Measurements from ENCODE around the gene PPP1R36. TPM values are rescaled to one million over a fixed set of nuclear protein-coding genes. Genes with fewer than 3 reads are reported as not detected.
"Not testable (repeated sequence)": the region's sequence is repeated elsewhere in the genome, so short reads cannot be mapped to it uniquely, and the experiment has no call there.

Gene PPP1R36
- total RNA-seq, 1 donor from 2014 or later = 0.36 TPM

- no peak for TF ChIP-seq CTCF (IDR thresholded peaks at IDR 0.05; ENCODE audit: borderline replicate concordance)
- DNase-seq = no peak
- H3K9me3 ChIP-seq (replicated peaks) = no peaks in the 10 kb centered on the region
- no peak overlapping the region for H3K4me3 ChIP-seq
- intact Hi-C loops (cut with micrococcal nuclease) = no loop called here
- peak overlapping the region; percentile 26 for H3K27ac ChIP-seq (replicated peaks)
- H3K4me1 ChIP-seq = peaks cover 28% of the 10 kb centered on the region
- H3K27me3 ChIP-seq (ENCODE audit: low read depth) = no peaks in the 10 kb centered on the region
- H3K36me3 ChIP-seq = no peaks in the 10 kb centered on the region
Measured at GRCh38 chr14:64612021-64612380, 62.2 kb downstream of the PPP1R36 start.

- peaks cover 28% of the 10 kb centered on the region for H3K4me1 ChIP-seq
- H3K4me3 ChIP-seq = no peak overlapping the region
- intact Hi-C loops (cut with micrococcal nuclease) = no loop called here
Measured at GRCh38 chr14:64612971-64613666, 63.4 kb downstream of the PPP1R36 start.

GRCh38 chr14:64614166-64614565 lies 64.4 kb downstream of the PPP1R36 start:
- Histone ChIP-seq H3K27me3 (ENCODE audit: low read depth) (no peaks in the 10 kb centered on the region), H3K4me3 (no peak overlapping the region), H3K4me1 (peaks cover 28% of the 10 kb centered on the region), H3K9me3 (replicated peaks) (no peaks in the 10 kb centered on the region), H3K27ac (replicated peaks) (peak overlapping the region; percentile 37), H3K36me3 (no peaks in the 10 kb centered on the region)
- no peak for DNase-seq
- no peak for TF ChIP-seq CTCF (IDR thresholded peaks at IDR 0.05; ENCODE audit: borderline replicate concordance)
- intact Hi-C loops (cut with micrococcal nuclease) = no loop called here

More at GRCh38 chr14:64612971-64613666, 63.4 kb downstream of the PPP1R36 start:
- Histone ChIP-seq H3K9me3 (replicated peaks) (no peaks in the 10 kb centered on the region), H3K27me3 (ENCODE audit: low read depth) (no peaks in the 10 kb centered on the region), H3K27ac (replicated peaks) (no peak overlapping the region), H3K36me3 (no peaks in the 10 kb centered on the region)
- no peak for TF ChIP-seq CTCF (IDR thresholded peaks at IDR 0.05; ENCODE audit: borderline replicate concordance)
- DNase-seq = no peak

- peaks cover 28% of the 10 kb centered on the region for H3K4me1 ChIP-seq
- no peaks in the 10 kb centered on the region for H3K27me3 ChIP-seq (ENCODE audit: low read depth)
- no peaks in the 10 kb centered on the region for H3K9me3 ChIP-seq (replicated peaks)
- H3K4me3 ChIP-seq = no peak overlapping the region
- TF ChIP-seq CTCF (IDR thresholded peaks at IDR 0.05; ENCODE audit: borderline replicate concordance) = no peak
- no peak for DNase-seq
- intact Hi-C loops (cut with micrococcal nuclease) = no loop called here
- no peaks in the 10 kb centered on the region for H3K36me3 ChIP-seq
- peak overlapping the region; percentile 37 for H3K27ac ChIP-seq (replicated peaks)
Measured at GRCh38 chr14:64614805-64615391, 65.1 kb downstream of the PPP1R36 start.

GRCh38 chr14:64617872-64618408 lies 68.2 kb downstream of the PPP1R36 start:
- H3K27me3 ChIP-seq (ENCODE audit: low read depth); H3K27ac ChIP-seq (replicated peaks); H3K9me3 ChIP-seq (replicated peaks); intact Hi-C loops (cut with micrococcal nuclease); H3K36me3 ChIP-seq; H3K4me3 ChIP-seq; DNase-seq; H3K4me1 ChIP-seq: not testable (repeated sequence)

GRCh38 chr14:64620910-64621309 lies 71.1 kb downstream of the PPP1R36 start:
- Histone ChIP-seq H3K4me3 (no peak overlapping the region), H3K27ac (replicated peaks) (no peak overlapping the region), H3K9me3 (replicated peaks) (no peaks in the 10 kb centered on the region), H3K27me3 (ENCODE audit: low read depth) (no peaks in the 10 kb centered on the region), H3K36me3 (no peaks in the 10 kb centered on the region), H3K4me1 (no peaks in the 10 kb centered on the region)
- no peak for DNase-seq
- intact Hi-C loops (cut with micrococcal nuclease) = no loop called here
- no peak for TF ChIP-seq CTCF (IDR thresholded peaks at IDR 0.05; ENCODE audit: borderline replicate concordance)
